ENCODE data around the gene C11orf58.

Gene C11orf58

DNA sequence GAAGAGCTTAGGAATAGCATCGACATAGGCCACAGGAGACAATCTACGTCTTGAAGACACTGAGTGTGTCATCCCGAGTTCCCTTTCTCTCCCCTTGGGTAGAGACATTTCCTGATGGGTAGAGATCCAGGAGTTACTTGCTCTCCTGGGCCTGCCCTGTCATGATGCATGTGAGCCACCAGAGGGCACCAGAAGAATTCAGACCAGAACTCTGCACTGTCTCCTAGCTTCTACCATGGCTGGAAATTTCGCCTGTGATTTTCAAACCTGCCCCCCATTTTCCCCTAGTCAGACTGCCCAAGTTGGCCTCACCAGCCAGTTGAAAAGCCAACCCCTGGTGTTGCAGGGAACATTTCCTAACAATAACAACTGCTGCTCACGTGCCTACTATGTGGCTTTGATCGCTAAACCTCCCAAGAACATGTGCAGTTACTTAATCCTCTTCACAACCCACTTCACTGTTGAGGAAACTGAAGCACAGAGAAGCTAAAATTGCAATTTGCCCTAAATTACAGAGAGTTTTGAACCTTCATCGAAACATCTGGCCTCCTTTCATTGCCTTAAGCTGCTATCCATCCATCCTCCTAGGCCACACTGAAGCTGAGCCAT, 47.2 kb downstream of the C11orf58 start:
- peak; percentile 60 for DNase-seq (ENCODE audit: low spot score)

DNA sequence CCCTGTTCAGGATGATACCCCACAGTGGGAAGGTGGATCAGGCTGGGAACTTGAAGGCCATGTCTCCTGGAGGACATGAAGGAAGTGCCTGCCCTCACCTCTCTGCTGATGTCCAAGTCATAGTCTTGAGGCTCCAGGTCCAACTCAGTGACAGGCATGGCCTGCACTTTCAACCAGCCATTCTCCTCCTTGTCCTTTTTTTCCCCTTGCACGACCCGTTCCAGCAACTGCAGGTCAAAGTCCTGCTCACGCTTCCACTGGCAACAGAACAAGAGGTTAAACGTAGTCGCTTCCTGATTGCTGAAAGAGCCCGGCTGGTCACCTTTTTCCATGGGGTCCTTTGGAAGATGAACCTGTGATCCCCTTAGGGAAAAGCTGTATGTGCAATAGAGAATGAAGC, 47.7 kb downstream of the C11orf58 start:
- no peak for DNase-seq (ENCODE audit: low spot score)

DNA sequence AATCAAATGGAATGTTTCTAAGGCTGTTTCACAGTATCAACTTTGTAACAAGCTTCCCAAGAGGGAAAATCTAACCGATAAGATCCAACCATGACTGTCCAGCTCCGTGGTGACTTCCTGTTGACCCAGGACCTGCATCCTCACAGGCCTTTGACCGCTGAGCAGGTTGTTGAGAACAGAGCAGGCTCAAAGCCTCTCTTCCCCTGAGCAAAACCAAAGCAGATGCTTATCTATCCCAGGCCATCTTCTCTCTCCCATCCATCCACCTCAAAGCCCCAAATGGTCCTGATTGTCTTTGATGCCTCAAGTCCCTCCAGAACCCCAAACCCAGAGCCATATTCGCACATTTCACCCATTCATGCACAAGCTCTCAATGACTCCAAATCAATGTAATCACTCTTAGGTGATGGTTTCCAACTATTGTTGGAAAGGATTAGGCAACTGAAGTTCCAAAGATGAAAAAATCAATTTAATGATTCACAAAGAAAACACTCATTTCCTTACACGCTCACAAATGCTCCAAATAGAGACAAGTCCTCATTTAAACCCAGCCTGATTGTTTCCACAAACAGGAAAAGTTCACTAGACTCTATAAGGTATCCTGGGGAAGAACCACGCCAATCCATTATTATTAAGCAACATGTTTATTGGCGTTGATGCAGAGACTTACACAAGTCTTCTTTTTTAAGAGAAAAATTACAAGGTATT, 48.7 kb downstream of the C11orf58 start:
- no peak for DNase-seq (ENCODE audit: low spot score)

DNA sequence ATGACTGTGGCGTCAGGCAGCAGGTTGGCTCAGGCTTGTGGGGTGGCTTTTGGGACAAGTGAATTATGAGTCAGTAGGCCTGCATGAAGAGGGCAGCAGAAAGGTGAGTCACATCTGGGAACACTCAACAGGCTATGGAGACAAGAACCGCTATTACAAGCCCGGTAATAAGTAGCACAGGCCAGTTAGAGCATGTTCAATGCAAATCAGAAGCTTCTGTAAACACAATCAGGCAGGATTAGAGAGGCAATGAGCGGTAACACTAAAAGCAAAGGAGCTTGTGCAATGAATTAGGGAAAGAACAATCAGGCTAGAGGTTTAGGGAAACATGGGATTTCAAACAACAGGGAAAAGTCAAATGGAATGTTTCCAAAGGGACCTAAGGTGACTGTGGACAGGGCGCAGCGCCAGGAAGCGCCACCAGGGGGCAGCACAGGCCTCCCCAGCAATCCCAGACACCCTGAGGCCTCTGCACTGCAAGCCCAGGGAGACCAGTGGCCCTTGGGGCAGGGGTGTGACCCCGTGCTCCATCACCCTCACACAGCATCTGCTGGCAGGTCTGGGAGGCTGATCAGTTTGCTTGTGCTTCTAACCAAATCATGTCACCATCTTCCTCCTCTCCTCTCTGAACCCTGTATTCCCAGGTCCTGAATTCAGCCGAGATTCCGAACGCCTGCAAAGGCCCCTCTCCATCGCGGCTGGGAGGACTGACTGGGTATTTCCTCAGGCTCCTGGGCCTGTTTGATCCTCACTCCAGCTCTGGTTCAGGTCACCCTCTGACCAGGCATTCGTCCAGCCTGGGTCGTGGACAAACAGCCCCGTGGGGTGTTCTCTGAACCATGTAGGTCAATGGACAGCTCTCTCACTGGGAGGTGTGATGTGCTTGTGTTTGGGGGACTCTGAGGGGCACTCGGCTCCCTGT, 50.0 kb downstream of the C11orf58 start:
- DNase-seq (ENCODE audit: low spot score) = peak; percentile 50

DNA sequence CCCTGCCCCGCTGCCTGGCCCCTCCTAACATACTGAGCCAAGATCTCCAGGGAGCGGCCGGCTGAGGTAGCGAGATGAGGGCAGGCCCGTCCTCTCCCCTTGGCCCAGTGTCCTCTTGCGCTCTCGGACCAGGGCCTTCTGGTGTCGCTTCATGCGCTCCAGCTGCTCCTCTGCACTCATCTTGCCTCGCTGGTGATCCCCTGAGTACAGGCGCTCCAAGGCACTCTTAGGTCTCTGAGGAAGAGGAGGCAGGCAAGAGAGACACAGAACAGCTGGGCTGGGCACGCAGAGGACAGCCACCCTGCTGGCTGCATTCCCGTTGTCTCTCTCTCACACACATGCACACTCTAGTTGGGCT, 50.6 kb downstream of the C11orf58 start:
- DNase-seq (ENCODE audit: low spot score) = no peak

DNA sequence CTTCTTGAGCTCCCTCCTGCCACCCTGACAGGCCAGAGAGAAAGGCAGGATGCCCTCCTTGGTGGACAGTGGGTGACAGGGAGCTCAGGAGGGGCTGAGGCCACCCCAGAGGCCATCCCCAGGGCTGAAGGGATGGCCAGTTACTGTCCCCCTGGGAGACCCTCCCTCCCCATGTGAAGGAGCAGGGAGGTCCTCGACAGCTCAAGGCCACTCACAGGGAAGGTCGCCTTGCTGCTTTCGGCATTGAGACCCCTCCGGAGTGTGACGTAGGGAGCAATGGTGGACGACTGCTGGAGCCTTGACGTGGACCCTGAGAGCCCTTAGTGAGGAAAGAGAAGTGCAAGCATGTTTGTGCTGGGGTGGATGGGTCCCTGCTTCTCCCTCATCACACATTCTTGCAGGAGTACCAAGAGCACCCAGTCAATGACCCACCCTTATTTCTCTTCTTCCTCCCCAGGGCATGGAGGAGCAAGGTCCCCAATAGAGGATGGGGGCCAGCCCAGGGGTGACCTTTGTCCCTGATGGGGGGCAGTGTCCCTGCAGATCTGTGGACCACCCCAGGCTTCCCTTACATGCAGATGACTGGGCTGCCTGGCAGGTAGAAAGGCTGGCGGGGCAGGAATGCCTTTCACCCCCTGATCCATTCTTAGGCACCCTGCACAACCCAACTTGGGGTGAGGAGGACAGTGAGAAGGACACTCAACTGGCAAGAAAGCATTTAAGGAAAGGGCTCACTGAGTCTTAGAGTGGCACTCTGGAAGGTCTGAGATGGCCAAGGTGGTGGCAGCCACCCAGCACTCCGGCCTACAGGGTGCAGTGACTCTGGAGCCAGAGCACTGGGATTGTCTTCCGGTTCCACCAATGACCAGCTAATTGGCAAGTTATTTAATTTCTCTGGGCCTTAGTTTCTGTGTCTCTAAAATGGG, 51.4 kb downstream of the C11orf58 start:
- no peak for DNase-seq (ENCODE audit: low spot score)

DNA sequence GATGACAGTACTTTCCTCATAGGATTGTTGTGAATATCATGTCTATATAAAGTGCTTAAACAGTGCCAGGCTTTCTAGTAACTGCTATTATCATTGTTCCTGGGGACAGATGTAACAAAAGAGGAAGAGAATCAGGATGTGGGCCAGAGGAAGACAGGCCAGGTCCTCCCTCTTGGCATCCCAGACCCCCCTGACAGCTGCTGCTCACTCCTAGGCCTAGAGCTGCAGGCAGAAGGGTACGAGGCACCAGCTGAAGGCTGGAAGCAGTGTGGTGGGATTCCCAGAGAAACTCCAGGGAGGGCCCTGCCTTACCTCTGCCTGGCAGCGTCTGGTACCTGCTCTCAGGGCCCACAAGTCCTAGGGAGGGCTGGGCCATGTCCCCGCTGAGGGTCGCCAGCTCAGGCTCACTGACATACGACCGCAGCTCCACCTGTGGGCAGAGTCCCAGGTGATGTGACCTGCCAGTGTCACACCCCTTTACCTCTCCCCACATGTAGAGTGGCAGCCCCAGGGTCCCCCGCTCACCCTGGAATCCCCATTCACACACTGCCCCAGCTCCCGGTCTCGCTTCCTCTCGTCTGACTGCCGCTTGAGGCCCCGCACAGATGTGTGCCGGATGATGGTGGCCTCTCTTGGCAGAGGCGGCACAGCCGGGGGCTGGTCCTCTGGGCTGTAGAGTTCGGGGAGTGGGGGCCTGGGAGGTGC, 52.2 kb downstream of the C11orf58 start:
- no peak for DNase-seq (ENCODE audit: low spot score)

DNA sequence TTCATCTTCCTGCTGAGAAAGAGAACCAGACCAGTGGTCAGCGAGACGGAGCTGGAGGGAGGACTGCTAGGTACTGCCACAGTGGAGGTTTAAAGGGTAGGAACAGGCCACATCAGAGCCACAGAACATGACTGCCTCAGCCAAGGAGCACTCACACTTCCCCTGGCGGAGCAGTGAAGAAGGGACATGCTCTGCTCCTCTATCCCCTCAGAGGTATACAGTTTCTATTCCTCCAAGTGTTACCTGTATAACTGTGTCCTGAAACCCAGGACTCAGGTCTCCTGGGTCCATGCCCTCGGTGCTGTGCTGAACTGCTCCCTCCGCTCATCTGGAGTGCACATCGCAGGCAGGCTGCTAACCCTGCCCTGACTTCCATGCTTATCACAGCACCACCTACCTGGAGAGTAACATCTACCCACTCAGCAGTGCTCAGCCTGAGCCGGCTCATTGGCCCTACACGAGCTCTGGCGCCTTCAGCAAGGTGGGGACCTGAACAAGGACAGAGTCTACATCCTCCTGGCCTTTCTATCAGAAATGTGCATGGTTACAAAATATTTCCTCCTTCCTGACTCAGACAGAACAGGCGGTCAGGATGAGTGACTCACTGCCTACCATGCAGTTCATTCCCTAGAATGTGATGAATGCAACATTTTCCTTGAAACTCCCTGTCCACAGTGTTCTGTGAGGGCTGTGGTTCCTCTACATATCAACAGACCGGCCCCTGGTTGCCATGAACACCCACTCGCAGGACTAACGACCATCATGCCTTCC, 52.9 kb downstream of the C11orf58 start:
- peak; percentile 21 for DNase-seq (ENCODE audit: low spot score)

DNA sequence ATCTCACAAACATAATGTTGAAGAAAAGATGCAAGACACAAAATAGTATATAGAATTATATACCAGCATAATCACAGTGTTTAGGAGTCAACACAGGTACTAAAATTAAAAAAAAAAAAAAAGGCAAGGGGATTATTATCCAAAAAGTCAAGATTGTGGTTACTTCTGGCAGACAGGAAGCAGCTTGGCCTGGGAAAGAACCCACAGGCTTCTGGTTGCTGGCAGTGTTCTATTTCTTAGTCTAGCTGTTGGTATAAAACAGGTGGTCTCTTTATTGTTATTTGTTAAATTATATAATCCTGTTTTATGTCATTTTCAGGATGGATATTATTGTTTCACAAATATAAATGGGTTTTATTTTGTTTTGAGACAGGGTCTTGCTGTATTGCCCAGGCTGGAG, 54.0 kb downstream of the C11orf58 start:
- DNase-seq (ENCODE audit: low spot score) = no peak

DNA sequence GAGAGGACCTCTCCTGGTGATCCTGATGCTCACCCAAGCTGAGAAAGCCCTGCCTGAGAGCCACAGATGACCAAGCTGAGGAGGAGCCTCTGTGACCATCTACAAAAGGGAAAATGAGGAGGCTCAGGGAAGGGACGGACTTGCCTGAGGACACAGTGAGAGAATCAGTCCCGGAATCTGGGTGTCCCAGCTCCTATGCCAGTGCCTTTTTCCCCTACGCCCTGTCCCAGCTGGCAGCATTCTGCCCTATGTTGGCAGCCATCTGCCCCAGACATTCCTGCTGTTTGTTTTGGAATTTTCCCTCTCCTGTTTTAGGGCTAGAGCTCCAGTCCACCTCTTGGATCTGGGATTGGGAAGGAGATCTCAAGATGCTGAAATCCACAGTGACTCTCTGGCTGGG, 54.6 kb downstream of the C11orf58 start:
- DNase-seq (ENCODE audit: low spot score) = no peak

DNA sequence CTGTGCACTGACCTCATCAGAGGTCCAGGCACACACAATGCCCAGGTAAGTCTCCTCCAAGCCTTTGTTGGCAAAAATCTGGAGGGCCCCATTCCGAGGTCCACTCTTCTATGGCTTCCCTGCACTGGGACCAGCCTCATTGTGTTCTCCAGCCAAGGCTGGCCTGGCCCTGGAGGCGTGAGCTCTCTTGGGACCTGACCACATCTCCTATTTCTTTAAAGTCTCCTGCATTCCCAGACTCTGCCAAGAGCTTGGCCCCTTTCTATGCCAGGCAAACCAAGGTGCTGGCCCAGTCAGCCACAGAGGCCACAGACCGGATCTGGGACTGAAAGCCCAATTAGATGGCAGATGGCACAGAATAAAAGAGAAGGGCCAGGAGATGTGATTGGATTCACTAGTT, 55.1 kb downstream of the C11orf58 start:
- no peak for DNase-seq (ENCODE audit: low spot score)

DNA sequence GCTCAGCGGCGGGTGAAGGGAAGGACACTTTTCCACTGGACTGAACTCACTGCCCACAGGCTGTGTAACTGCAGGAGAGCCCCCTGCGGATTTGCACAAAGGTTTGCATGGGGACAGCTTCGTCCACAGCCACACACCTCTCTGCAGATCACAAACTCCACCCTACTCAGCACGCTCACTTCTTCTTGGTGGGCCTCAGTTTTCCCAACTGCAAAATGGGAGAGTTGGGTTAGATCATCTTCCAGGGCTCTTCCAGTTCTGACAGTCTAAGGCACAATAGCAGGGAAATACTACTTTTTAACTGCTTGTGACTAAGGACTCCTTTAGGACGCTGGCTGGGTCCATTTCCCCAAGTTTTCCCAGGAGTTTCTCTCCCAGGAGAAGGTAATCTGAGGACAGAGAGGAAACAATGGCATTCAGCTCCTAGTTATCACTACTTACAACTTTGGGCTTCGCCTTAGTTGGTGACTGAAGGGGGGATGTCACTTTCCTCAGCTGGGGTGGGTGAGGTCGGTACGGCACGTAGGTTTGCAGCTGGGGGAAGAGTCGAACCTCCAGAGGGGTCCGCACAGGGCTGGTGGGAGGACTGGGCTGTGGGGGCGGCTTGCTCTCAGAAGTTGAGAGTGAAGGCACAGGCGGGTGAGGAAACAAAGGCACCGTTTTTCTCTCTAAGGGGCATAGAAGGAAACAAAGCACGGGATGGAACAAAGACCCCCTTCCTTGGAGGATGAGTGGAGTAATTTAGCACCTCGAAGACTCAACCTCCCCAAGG, 55.8 kb downstream of the C11orf58 start:
- DNase-seq (ENCODE audit: low spot score) = no peak

DNA sequence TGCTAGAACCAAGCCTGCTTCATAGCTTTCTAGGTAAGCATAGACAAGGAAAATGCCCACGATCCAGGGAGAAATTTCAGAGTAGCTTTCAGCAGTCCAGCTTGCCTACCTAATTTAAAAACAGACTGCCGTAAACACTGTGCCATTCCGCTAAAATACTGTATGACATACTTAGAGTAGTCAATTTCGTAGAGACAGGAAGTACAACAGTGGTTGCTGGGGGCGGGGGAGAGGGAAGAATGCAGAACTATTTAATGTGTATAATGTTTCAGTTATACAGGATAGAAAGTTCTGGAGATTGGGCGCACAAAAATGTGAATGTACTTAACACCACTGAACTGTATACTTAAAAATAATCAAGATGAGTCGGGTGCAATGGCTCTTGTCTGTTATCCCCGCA, 56.7 kb downstream of the C11orf58 start:
- no peak for DNase-seq (ENCODE audit: low spot score)

DNA sequence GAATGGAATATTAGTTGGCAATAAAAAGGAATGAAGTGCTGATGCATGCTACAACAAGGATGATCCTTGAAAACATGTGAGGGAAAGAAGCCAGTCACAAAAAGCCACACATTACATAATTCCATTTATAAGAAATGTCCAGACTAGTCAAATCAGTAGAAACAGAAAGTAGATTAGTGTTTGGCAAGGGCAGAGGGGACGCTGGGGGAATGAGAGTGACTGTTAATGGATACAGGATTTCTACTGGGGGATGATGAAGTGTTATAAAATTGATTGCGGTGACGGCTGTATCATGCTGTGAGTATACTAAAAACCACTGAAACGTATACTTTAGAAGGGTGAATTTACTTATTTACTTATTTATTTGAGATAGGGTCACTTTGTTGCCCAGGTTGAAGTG, 57.9 kb downstream of the C11orf58 start:
- DNase-seq (ENCODE audit: low spot score) = no peak

DNA sequence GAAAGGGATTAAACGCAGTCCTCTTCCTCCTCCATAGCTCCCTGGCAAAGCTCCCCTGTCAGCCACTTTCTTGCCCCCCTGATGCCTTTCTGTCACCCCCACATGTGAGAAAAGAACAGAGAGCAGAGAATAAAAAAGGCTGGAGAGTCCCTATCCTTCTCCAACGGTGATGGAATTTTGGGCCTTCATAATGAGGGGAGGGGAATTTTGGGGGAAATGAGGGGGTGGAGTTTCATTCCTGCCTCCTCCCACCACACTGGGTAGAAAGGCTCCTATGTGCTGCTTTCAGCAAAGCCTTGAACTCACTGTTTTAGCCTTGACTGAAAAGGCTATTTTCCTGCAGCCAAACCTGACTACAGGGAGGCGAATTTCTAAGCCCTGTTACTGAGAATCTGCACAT, 59.3 kb downstream of the C11orf58 start:
- DNase-seq (ENCODE audit: low spot score) = no peak

DNA sequence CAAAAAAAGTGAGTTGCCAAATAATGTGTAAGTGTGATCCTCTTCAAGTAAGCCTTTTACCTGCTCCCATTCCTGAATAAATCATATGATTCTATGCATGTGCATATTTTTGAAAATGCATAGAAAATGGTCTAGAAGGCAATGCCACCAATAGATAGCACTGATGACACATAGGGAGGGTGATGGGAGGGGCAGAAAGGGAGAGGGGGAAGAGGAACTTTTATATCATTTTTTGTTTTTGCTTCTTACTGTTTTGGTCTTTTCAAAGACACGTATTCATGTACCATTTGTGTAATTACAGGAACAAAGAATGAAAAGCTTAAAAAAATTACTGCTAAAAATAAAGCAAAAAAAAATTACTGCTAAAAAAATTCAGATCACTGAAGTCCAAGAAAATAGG, 60.8 kb downstream of the C11orf58 start:
- DNase-seq (ENCODE audit: low spot score) = no peak

DNA sequence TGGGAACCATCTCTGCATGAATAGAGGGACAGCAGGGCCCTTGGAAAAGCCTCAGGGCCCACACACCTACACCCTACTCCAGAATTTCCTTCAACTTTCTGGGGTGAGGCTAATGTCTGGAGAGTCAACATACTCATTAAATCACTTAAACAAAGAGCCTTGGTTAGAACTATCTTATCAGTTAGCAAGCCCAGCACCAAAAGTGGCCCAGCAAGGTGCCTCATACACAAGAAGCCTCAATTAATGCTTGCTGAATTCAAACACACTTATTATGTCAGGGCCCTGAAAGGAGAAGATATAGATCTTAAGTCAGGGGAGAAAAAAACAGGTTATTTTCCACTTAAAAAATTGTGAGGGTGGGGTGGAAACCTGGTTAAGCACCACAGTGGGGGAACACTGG, 61.4 kb downstream of the C11orf58 start:
- DNase-seq (ENCODE audit: low spot score) = no peak

DNA sequence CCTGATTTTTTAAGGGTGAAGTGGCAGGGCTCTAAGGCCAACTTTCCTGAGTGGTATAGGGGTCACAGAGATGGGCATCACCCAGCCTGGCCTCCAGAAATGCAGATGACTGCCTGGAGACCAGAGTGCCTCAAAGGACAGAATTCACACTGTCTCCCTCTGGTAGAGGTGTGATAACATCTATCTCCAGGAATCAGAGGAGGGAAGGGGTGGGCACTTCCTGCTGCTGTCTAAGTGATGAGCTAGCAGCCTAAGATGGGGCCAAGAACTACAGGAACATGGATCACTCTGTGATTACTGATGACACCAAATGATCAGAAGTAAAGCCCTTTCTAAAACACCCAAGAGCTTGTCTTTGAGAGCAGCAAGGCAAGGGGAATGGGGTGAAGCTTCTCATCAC, 61.9 kb downstream of the C11orf58 start:
- no peak for DNase-seq (ENCODE audit: low spot score)

DNA sequence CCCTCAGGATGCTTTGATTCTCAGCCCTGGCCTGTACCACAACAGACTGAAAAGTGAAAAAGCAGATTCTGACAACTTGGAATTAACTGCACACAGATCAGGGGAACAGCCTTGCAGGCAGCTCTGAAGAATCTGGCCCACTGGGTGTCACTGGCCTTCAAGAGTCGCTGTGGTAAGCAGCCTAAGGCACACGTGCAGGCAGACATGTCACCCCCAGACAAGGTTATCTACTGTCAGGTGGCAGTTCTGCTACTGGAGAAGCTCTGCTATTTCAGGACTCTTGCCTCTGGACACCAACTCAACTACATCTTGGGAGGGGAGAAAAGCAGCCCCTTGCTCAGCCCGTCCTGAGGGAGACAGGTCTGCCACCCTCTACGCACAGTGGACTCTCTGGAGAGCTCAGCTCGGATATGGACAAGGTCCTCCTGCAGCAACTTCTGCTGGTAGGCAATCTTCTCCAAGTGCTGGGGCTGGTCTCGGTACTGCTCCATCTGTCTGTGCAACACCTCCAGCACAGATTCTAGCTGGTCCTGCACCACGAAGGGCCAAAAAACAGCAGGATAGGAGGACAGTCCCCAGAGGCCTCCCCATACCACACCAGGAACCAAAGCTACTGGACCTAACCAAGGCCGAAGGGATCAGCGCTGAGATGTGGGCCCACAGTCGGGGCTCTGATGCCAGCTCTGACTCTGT, 63.0 kb downstream of the C11orf58 start:
- no peak for DNase-seq (ENCODE audit: low spot score)
